Testis (tissue), 3 donors: ENCODE results near the gene EPS15. TPM values are rescaled to one million over a fixed set of nuclear protein-coding genes. Genes with fewer than 3 reads are reported as not detected.

Experiments used
- DNase-seq: peaks from one replicate; pipeline ENCODE4 v3.0.0-alpha.2; 2019
- H3K27ac ChIP-seq, 2 donors: fragments of 200-600 bp; sonication (generic); one replicate each; pipeline ENCODE4 v1.5.1; 2019
- H3K27me3 ChIP-seq: fragments of 200-600 bp; sonication (generic); one replicate; pipeline ENCODE4 v1.5.1; 2019
- H3K36me3 ChIP-seq: fragments of 200-600 bp; sonication (generic); one replicate; pipeline ENCODE4 v1.5.1; 2017; ENCODE audit warnings: low read depth; ENCODE audit errors: missing control alignments
- H3K4me1 ChIP-seq: fragments of 200-600 bp; sonication (generic); one replicate; pipeline ENCODE4 v1.5.1; 2019
- H3K4me3 ChIP-seq, 2 donors: fragments of 200-600 bp; sonication (generic); one replicate each; pipeline ENCODE4 v1.5.1; 2017 to 2019
- H3K9me3 ChIP-seq: fragments of 200-600 bp; sonication (generic); one replicate; pipeline ENCODE4 v1.5.1; 2017
- CTCF ChIP-seq, 3 experiments: fragments of 450-650 bp in 2 of 3; fragments of 200-600 bp in 1 of 3; sonication (generic) in 1 of 3; IDR thresholded peaks; one replicate each; pipeline ENCODE4 v1.5.1; 2016 to 2019; ENCODE audit warnings: antibody characterized with exemption in 3 of 3, mild to moderate bottlenecking in 2 of 3, moderate library complexity in 1 of 3
- POLR2A ChIP-seq: fragments of 450-650 bp; IDR thresholded peaks from one replicate; pipeline ENCODE4 v1.6.1; 2017; ENCODE audit warnings: antibody characterized with exemption, mild to moderate bottlenecking, moderate library complexity
- WGBS, 2 donors: methylation state at CpG; one replicate each; pipeline ENCODE4 v1.1.5; 2018; 5-methylcytosine and 5-hydroxymethylcytosine counted together
- intact Hi-C: fragments of 100-400 bp; cut with DNase I; formaldehyde crosslinking; loops from one replicate; pipeline ENCODE4 v1.15.1; 2023; ENCODE audit warnings: low total_unique reads
- polyA plus RNA-seq: library from polyadenylated mRNA; stranded (reverse); fragments of 350-450 nt; fragmentation: Illumina TruSeq; extraction: RNeasy Lipid Tissue Mini Kit (QIAGEN cat#74804); gene quantifications from one replicate; pipeline ENCODE4 v1.2.3, GENCODE V29; 2014; ENCODE audit warnings: low read depth, low replicate concordance; ENCODE audit not compliant: insufficient read depth
- total RNA-seq, 2 donors: library from RNA; depleted of rRNA; stranded (reverse); fragments of >200 nt; gene quantifications; one replicate each; pipeline ENCODE4 v1.2.3, GENCODE V29; 2016

Gene EPS15
- total and polyA plus RNA-seq, 3 donors from 2014 or later = 77.2 to 127 (median 108) TPM

- H3K9me3 ChIP-seq = no peaks in the 10 kb centered on the region
- no peaks in the 10 kb centered on the region for H3K4me1 ChIP-seq
- H3K27ac ChIP-seq = no peak overlapping the region
- no peaks in the 10 kb centered on the region for H3K36me3 ChIP-seq
- WGBS, 2 donors = 94% methylated on average over 4 of the region's 4 CpGs
- TF ChIP-seq CTCF (IDR thresholded peaks at IDR 0.05) (no peak), POLR2A (no peak)
- no peaks in the 10 kb centered on the region for H3K27me3 ChIP-seq
- no peak for DNase-seq
- no peak overlapping the region for H3K4me3 ChIP-seq
- intact Hi-C loops = no loop called here
Observed at GRCh38 chr1:51341876-51342496, 177.1 kb downstream of the EPS15 start.

- Histone ChIP-seq H3K4me3 (no peak overlapping the region), H3K36me3 (no peaks in the 10 kb centered on the region), H3K27me3 (no peaks in the 10 kb centered on the region), H3K9me3 (no peaks in the 10 kb centered on the region), H3K27ac (no peak overlapping the region), H3K4me1 (no peaks in the 10 kb centered on the region)
- intact Hi-C loops = no loop called here
- WGBS, 2 donors = 95 to 96% methylated on average over 6 of the region's 6 CpGs
- TF ChIP-seq CTCF (IDR thresholded peaks at IDR 0.05) = no peak
- TF ChIP-seq POLR2A = no peak
- no peak for DNase-seq
Observed at GRCh38 chr1:51340380-51340779, 178.7 kb downstream of the EPS15 start.

GRCh38 chr1:51336711-51337110 is 182.4 kb downstream of the EPS15 start:
- no peak for DNase-seq
- Histone ChIP-seq H3K27me3 (no peaks in the 10 kb centered on the region), H3K4me3 (no peak overlapping the region), H3K36me3 (no peaks in the 10 kb centered on the region), H3K9me3 (no peaks in the 10 kb centered on the region), H3K4me1 (no peaks in the 10 kb centered on the region), H3K27ac (no peak overlapping the region)
- TF ChIP-seq POLR2A (no peak), CTCF (IDR thresholded peaks at IDR 0.05) (no peak)
- intact Hi-C loops = no loop called here
- WGBS, 2 donors = 94 to 97% methylated on average over 4 of the region's 4 CpGs

GRCh38 chr1:51336004-51336403 is 183.1 kb downstream of the EPS15 start:
- peaks cover under 1% of the 10 kb centered on the region for H3K4me1 ChIP-seq
- intact Hi-C loops = no loop called here
- H3K9me3 ChIP-seq = no peaks in the 10 kb centered on the region
- TF ChIP-seq CTCF (IDR thresholded peaks at IDR 0.05) = no peak
- TF ChIP-seq POLR2A = no peak
- H3K27me3 ChIP-seq = no peaks in the 10 kb centered on the region
- WGBS, 2 donors = 87 to 99% methylated on average over 3 of the region's 3 CpGs
- no peaks in the 10 kb centered on the region for H3K36me3 ChIP-seq
- no peak overlapping the region for H3K4me3 ChIP-seq
- no peak for DNase-seq
- no peak overlapping the region for H3K27ac ChIP-seq
